H1 (cell line): ENCODE data around the gene LRRC14B. TPM values are rescaled to one million over a fixed set of nuclear protein-coding genes. Genes with fewer than 3 reads are reported as not detected.

Experiments
- CTCF ChIA-PET: fragments of 300-600 bp; sonication (Branson Sonifier 250); formaldehyde crosslinking; loops from one replicate; lab custom pipeline; 2021; ENCODE audit not compliant: partially characterized antibody; lab: Charles Lee
- POLR2A ChIA-PET: fragments of 300-600 bp; sonication (Branson Sonifier 250); formaldehyde crosslinking; loops from one replicate; lab custom pipeline; 2021; ENCODE audit warnings: inconsistent platforms; ENCODE audit not compliant: partially characterized antibody; lab: Charles Lee
- DNase-seq, 2 experiments: peaks; one replicate each; pipeline versions ENCODE4 v3.0.0 to v3.0.0-alpha.2; 2010 to 2022; ENCODE audit warnings: low spot score in 2 of 2, low read depth in 1 of 2, mixed read lengths in 1 of 2
- FAIRE-seq: peaks from 2 replicates; lab custom pipeline; 2011; peaks lifted over from hg19 to GRCh38; lab: Jason Lieb, UNC
- H2AFZ ChIP-seq: 2 replicates; pipeline ENCODE4 v1.8.1; 2012; ENCODE audit warnings: low read length, inconsistent platforms
- H2AK5ac ChIP-seq: 2 replicates; pipeline ENCODE4 v1.6.1; 2013; ENCODE audit warnings: low read depth, low read length
- H2BK120ac ChIP-seq: replicated peaks from 2 replicates; pipeline ENCODE3; 2013; ENCODE audit warnings: low read depth, low read length, inconsistent platforms
- H2BK12ac ChIP-seq: 2 replicates; pipeline ENCODE4 v1.6.1; 2013; ENCODE audit warnings: low read depth, low read length
- H2BK15ac ChIP-seq: 2 replicates; pipeline ENCODE4 v1.6.1; 2013; ENCODE audit warnings: low read length
- H2BK20ac ChIP-seq: 2 replicates; pipeline ENCODE4 v1.6.1; 2013; ENCODE audit warnings: low read length
- H2BK5ac ChIP-seq: 2 replicates; pipeline ENCODE4 v1.6.1; 2013; ENCODE audit warnings: low read depth, low read length
- H3K14ac ChIP-seq: 2 replicates; pipeline ENCODE4 v1.6.1; 2013; ENCODE audit warnings: inconsistent platforms; ENCODE audit not compliant: insufficient read length
- H3K18ac ChIP-seq: 2 replicates; pipeline ENCODE4 v1.6.1; 2013; ENCODE audit warnings: low read length; ENCODE audit errors: extremely low read depth
- H3K23ac ChIP-seq: 2 replicates; pipeline ENCODE4 v1.6.1; 2013; ENCODE audit warnings: inconsistent platforms; ENCODE audit not compliant: insufficient read length
- H3K23me2 ChIP-seq: 2 replicates; pipeline ENCODE4 v1.6.1; 2013; ENCODE audit warnings: low read depth, low read length
- H3K27ac ChIP-seq: 2 replicates; pipeline ENCODE4 v1.6.1; 2011; ENCODE audit warnings: low read depth, low read length, inconsistent platforms
- H3K27me3 ChIP-seq, 4 experiments: replicated peaks in 1 of 4; 1 replicate in 1 of 4; 2 replicates in 3 of 4; pipeline versions ENCODE4 v1.6.1 to v1.8.1; 2011 to 2013; ENCODE audit warnings: low read length in 3 of 4, mild to moderate bottlenecking in 3 of 4, inconsistent platforms in 2 of 4, mixed read lengths in 2 of 4, moderate library complexity in 1 of 4; ENCODE audit not compliant: control insufficient read depth in 3 of 4, insufficient read depth in 3 of 4; ENCODE audit errors: extremely low read depth in 1 of 4
- H3K36me3 ChIP-seq, 4 experiments: 2 replicates each; pipeline versions ENCODE4 v1.6.1 to v1.8.1; 2011 to 2013; ENCODE audit warnings: mild to moderate bottlenecking in 4 of 4, low read length in 3 of 4, moderate library complexity in 2 of 4, control low read depth in 1 of 4, inconsistent platforms in 1 of 4; ENCODE audit not compliant: insufficient read depth in 4 of 4, control insufficient read depth in 2 of 4
- H3K4ac ChIP-seq: replicated peaks from 2 replicates; pipeline ENCODE3; 2013; ENCODE audit warnings: low read length, low read depth, mixed read lengths, inconsistent platforms; ENCODE audit not compliant: insufficient read length
- H3K4me1 ChIP-seq, 4 experiments: replicated peaks in 1 of 4; 1 replicate in 1 of 4; 2 replicates in 3 of 4; pipeline versions ENCODE4 v1.6.1 to v1.8.1; 2011 to 2013; ENCODE audit warnings: low read length in 3 of 4, inconsistent platforms in 2 of 4, mixed read lengths in 1 of 4; ENCODE audit not compliant: insufficient read depth in 4 of 4, control insufficient read depth in 3 of 4
- H3K4me2 ChIP-seq, 2 experiments: 2 replicates each; pipeline versions ENCODE4 v1.6.1 to v1.8.1; 2011 to 2013; ENCODE audit warnings: low read depth in 2 of 2, low read length in 2 of 2, control low read depth in 1 of 2, inconsistent platforms in 1 of 2, mild to moderate bottlenecking in 1 of 2; ENCODE audit not compliant: insufficient read depth in 1 of 2
- H3K4me3 ChIP-seq, 4 experiments: fragments of 200-600, 300-600 bp in 1 of 4; sonication (generic), shearing (Covaris generic), sonication (Bioruptor Twin) in 1 of 4; 2 replicates each; pipeline versions ENCODE4 v1.5.1 to v1.8.1; 2011 to 2016; ENCODE audit warnings: low read length in 4 of 4, low read depth in 3 of 4, control low read depth in 2 of 4, inconsistent platforms in 2 of 4, mild to moderate bottlenecking in 2 of 4, mixed read lengths in 1 of 4, moderate library complexity in 1 of 4; ENCODE audit not compliant: insufficient read depth in 2 of 4; ENCODE audit errors: extremely low read depth in 1 of 4
- H3K56ac ChIP-seq: replicated peaks from 2 replicates; pipeline ENCODE3; 2013; ENCODE audit warnings: low read depth, mild to moderate bottlenecking, mixed read lengths, low read length, inconsistent platforms; ENCODE audit not compliant: insufficient read length
- H3K79me1 ChIP-seq: 2 replicates; pipeline ENCODE4 v1.6.1; 2013; ENCODE audit warnings: low read depth, low read length, control low read depth
- H3K79me2 ChIP-seq, 2 experiments: 2 replicates each; pipeline versions ENCODE4 v1.6.1 to v1.8.1; 2012 to 2013; ENCODE audit warnings: low read length in 2 of 2, mild to moderate bottlenecking in 2 of 2, inconsistent platforms in 1 of 2; ENCODE audit not compliant: insufficient read depth in 2 of 2, control insufficient read depth in 1 of 2
- H3K9ac ChIP-seq, 4 experiments: replicated peaks in 1 of 4; 1 replicate in 1 of 4; 2 replicates in 3 of 4; pipeline versions ENCODE4 v1.6.1 to v1.8.1; 2011 to 2013; ENCODE audit warnings: low read depth in 3 of 4, low read length in 3 of 4, control low read depth in 2 of 4, mild to moderate bottlenecking in 2 of 4, moderate library complexity in 2 of 4, inconsistent platforms in 1 of 4; ENCODE audit errors: extremely low read depth in 1 of 4
- H3K9me3 ChIP-seq, 2 experiments: 2 replicates each; pipeline versions ENCODE4 v1.6.1 to v1.8.1; 2012 to 2013; ENCODE audit warnings: mild to moderate bottlenecking in 2 of 2, moderate library complexity in 2 of 2, control low read depth in 1 of 2, inconsistent platforms in 1 of 2, low read depth in 1 of 2, low read length in 1 of 2, mixed read lengths in 1 of 2; ENCODE audit not compliant: insufficient read depth in 2 of 2
- H4K20me1 ChIP-seq, 2 experiments: replicated peaks in 1 of 2; 2 replicates each; pipeline versions ENCODE3 to v1.8.1; 2011 to 2013; ENCODE audit warnings: inconsistent platforms in 2 of 2, low read length in 2 of 2, mild to moderate bottlenecking in 1 of 2; ENCODE audit not compliant: insufficient read depth in 2 of 2, control insufficient read depth in 1 of 2
- H4K5ac ChIP-seq: 2 replicates; pipeline ENCODE4 v1.6.1; 2013; ENCODE audit warnings: low read length, low read depth, mixed read lengths, inconsistent platforms; ENCODE audit not compliant: insufficient read length
- H4K8ac ChIP-seq: 2 replicates; pipeline ENCODE4 v1.8.0; 2013; ENCODE audit warnings: mild to moderate bottlenecking, moderate library complexity, low read length, inconsistent platforms; ENCODE audit not compliant: insufficient read depth; ENCODE audit errors: extremely low read depth
- H4K91ac ChIP-seq: replicated peaks from 2 replicates; pipeline ENCODE3; 2013; ENCODE audit warnings: low read length, mixed read lengths, inconsistent platforms; ENCODE audit not compliant: insufficient read length
- ATF2 ChIP-seq: IDR thresholded peaks from 2 replicates; pipeline ENCODE4 v1.6.1; 2012; ENCODE audit warnings: low read length, inconsistent platforms
- CTCF ChIP-seq, 3 experiments: IDR thresholded peaks; 1 replicate in 2 of 3; 2 replicates in 1 of 3; pipeline versions ENCODE4 v1.5.1 to v1.6.1; 2011; ENCODE audit warnings: low read length in 3 of 3, mild to moderate bottlenecking in 3 of 3, inconsistent platforms in 2 of 3, low read depth in 1 of 3, moderate library complexity in 1 of 3; ENCODE audit not compliant: insufficient read depth in 1 of 3; ENCODE audit errors: control extremely low read depth in 1 of 3
- POLR2AphosphoS5 ChIP-seq: IDR thresholded peaks from 2 replicates; pipeline ENCODE4 v1.6.1; 2011; ENCODE audit warnings: low read depth, low read length
- RAD21 ChIP-seq, 2 experiments: IDR thresholded peaks in 1 of 2; conservative IDR thresholded peaks in 1 of 2; 2 replicates each; pipeline ENCODE4 v1.6.1; 2011; ENCODE audit warnings: low read depth in 2 of 2, low read length in 2 of 2, improper control_type of control experiment in 1 of 2, inconsistent platforms in 1 of 2, mild to moderate bottlenecking in 1 of 2, moderate library complexity in 1 of 2
- USF2 ChIP-seq: IDR thresholded peaks from 2 replicates; pipeline ENCODE4 v1.6.1; 2011; ENCODE audit warnings: low read length, improper control_type of control experiment
- WGBS, 2 experiments: shearing (Covaris generic) in 1 of 2; methylation state at CpG; one replicate each; pipeline versions ENCODE4 v1.1.6 to v1.1.7; 2013 to 2015; ENCODE audit warnings: low lambda C conversion rate in 2 of 2, mixed read lengths in 2 of 2, inconsistent platforms in 1 of 2, low coverage in 1 of 2, missing lambda C conversion rate in 1 of 2; ENCODE audit not compliant: insufficient replicate concordance in 2 of 2, insufficient coverage in 1 of 2, insufficient read length in 1 of 2; ENCODE audit errors: extremely low coverage in 1 of 2, missing lambda C conversion rate in 1 of 2; 5-methylcytosine and 5-hydroxymethylcytosine counted together
- polyA plus RNA-seq, 7 experiments: library from polyadenylated mRNA; depleted of rRNA in 3 of 7; stranded (reverse) in 5 of 7; unstranded in 2 of 7; fragments of >200 nt in 5 of 7; fragments of 200-250 nt in 2 of 7; gene quantifications; 1 replicate in 5 of 7; 2 replicates in 1 of 7; 4 replicates in 1 of 7; pipeline versions ENCODE4 v1.2.1 to v1.2.3, GENCODE V29; 2011 to 2013; ENCODE audit warnings: missing spikeins in 2 of 7, mixed read lengths in 2 of 7
- total RNA-seq: library from RNA; stranded (reverse); fragmentation: NEBNext Ultra II Directional; extraction: Animal tissue kit (Norgen Biotek cat#: 25700); gene quantifications from 2 replicates; pipeline ENCODE4 v1.2.1, GENCODE V29; 2021

The LRRC14B gene
- total and polyA plus RNA-seq, 2 of the 8 experiments (the other 6 are each of a cell fraction or from before 2014, with no cell fraction given), result not detected

GRCh38 chr5:142246-142810, 49.0 kb upstream of the LRRC14B start:
- H3K18ac ChIP-seq, result no peak overlapping the region
- ChIA-PET POLR2A (interaction anchor here (1.1 to 4.0 kb wide), 3 partner anchors 12 to 94 kb away, joined by 3 to 15 read pairs (median 4); no protein-coding TSS in a partner anchor), CTCF (interaction anchor here (1.0 to 1.7 kb wide), 3 partner anchors 11 to 101 kb away, joined by 3 to 6 read pairs (median 3); no protein-coding TSS in a partner anchor)
- H2BK20ac ChIP-seq, result no peak overlapping the region
- no peak overlapping the region for H3K4me2 ChIP-seq
- peaks cover 0 to 3% of the 10 kb centered on the region in 2 experiments; a peak in 1 of 4 replicates for H3K79me2 ChIP-seq
- no peak for DNase-seq
- H3K56ac ChIP-seq, result no peak overlapping the region
- FAIRE-seq, result no peak
- no peak overlapping the region for H3K9ac ChIP-seq
- no peak overlapping the region for H3K27ac ChIP-seq
- H2BK5ac ChIP-seq, result peak overlapping the region; percentile 48; the same call in 1 of the 2 replicates
- H2BK15ac ChIP-seq, result 0 out of 2 replicates have a peak overlapping the region, but pooled peaks have one; percentile 19
- H2AK5ac ChIP-seq, result no peak overlapping the region
- peaks cover 0 to 6% (median 2%) of the 10 kb centered on the region in 4 experiments; a peak in 5 of 7 replicates for H3K4me1 ChIP-seq
- no peak overlapping the region for H3K4me3 ChIP-seq
- H3K23ac ChIP-seq, result no peak overlapping the region
- H3K23me2 ChIP-seq, result 0 out of 2 replicates have a peak, but pooled peaks cover 3% of the 10 kb centered on the region
- no peak overlapping the region for H3K14ac ChIP-seq
- H4K8ac ChIP-seq, result no peak overlapping the region
- H2BK12ac ChIP-seq, result no peak overlapping the region; the same call in 1 of the 2 replicates
- peaks cover 6 to 16% of the 10 kb centered on the region in 2 experiments; a peak in 3 of 4 replicates for H3K9me3 ChIP-seq
- 91% methylated on average over 18 of the region's 18 CpGs; no CpG with 5 or more reads in 1 of the 2 experiments for WGBS, 2 experiments
- H4K5ac ChIP-seq, result no peak overlapping the region
- no peak overlapping the region for H2BK120ac ChIP-seq
- H4K20me1 ChIP-seq, result peaks cover 8 to 9% of the 10 kb centered on the region in 2 experiments
- H4K91ac ChIP-seq, result no peak overlapping the region
- peaks cover 7% of the 10 kb centered on the region for H3K79me1 ChIP-seq
- peaks cover 8 to 65% (median 42%) of the 10 kb centered on the region in 4 experiments; a peak in 7 of 8 replicates for H3K36me3 ChIP-seq
- H2AFZ ChIP-seq, result no peak overlapping the region
- no peak overlapping the region for H3K4ac ChIP-seq
- H3K27me3 ChIP-seq, result no peaks in the 10 kb centered on the region
- peak; percentile 64; the same call in 1 of the 2 replicates for TF ChIP-seq POLR2AphosphoS5
- 0 out of 2 replicates have a peak, but pooled peaks have one; percentile 11 for TF ChIP-seq USF2
- TF ChIP-seq RAD21 (IDR thresholded peaks at IDR 0.05 in 1 of 2, conservative IDR thresholded peaks at IDR 0.05 in 1 of 2; ENCODE audit: low read depth in 2 of 2, low read length in 2 of 2), result peak; percentile 16 to 24; a peak in 3 of 4 replicates
- TF ChIP-seq ATF2, result no peak
- TF ChIP-seq CTCF (IDR thresholded peaks at IDR 0.05; ENCODE audit: control extremely low read depth in 1 of 3, insufficient read depth in 1 of 3, low read depth in 1 of 3, low read length in 3 of 3), result peak in 1 of 3 experiments; percentile 20; a peak in 1 of 4 replicates
